Common myeloid progenitor, CD34-positive (primary cell): ENCODE measurements around the gene SP6.

Experiments used
- CTCF ChIA-PET: fragments of 350-600 bp; sonication (Branson Sonifier 250); formaldehyde crosslinking; loops from one replicate; lab custom pipeline; 2021; ENCODE audit warnings: antibody characterized with exemption; lab: Charles Lee
- POLR2A ChIA-PET: fragments of 350-600 bp; sonication (Branson Sonifier 250); formaldehyde crosslinking; loops from one replicate; lab custom pipeline; 2021; ENCODE audit warnings: antibody characterized with exemption; lab: Charles Lee
- DNase-seq, 3 donors: peaks; one replicate each; pipeline versions ENCODE4 v3.0.0 to v3.0.0-alpha.2; 2013
- H3K27ac ChIP-seq, 2 experiments: 1 replicate in 1 of 2; 2 replicates in 1 of 2; pipeline ENCODE4 v1.7.0; 2013; ENCODE audit warnings: inconsistent platforms in 2 of 2, low read length in 2 of 2, mild to moderate bottlenecking in 2 of 2, low read depth in 1 of 2, moderate library complexity in 1 of 2; ENCODE audit not compliant: severe bottlenecking in 2 of 2, insufficient read depth in 1 of 2, poor library complexity in 1 of 2
- H3K27me3 ChIP-seq, 5 experiments: replicated peaks in 2 of 5; 1 replicate in 3 of 5; 2 replicates in 2 of 5; pipeline versions ENCODE4 v1.6.1 to v1.7.0; 2013; ENCODE audit warnings: low read length in 4 of 5, mild to moderate bottlenecking in 2 of 5, moderate library complexity in 2 of 5, inconsistent platforms in 1 of 5; ENCODE audit not compliant: insufficient read depth in 5 of 5, control insufficient read depth in 4 of 5
- H3K36me3 ChIP-seq, 4 experiments: 1 replicate in 2 of 4; 2 replicates in 2 of 4; pipeline versions ENCODE4 v1.6.1 to v1.7.0; 2013; ENCODE audit warnings: low read length in 3 of 4, control low read depth in 1 of 4, mild to moderate bottlenecking in 1 of 4; ENCODE audit not compliant: control insufficient read depth in 4 of 4, insufficient read depth in 4 of 4
- H3K4me1 ChIP-seq, 4 experiments: 1 replicate in 3 of 4; 2 replicates in 1 of 4; pipeline versions ENCODE4 v1.6.1 to v1.7.1; 2013; ENCODE audit warnings: low read length in 3 of 4, mild to moderate bottlenecking in 3 of 4, control low read depth in 1 of 4, inconsistent platforms in 1 of 4, moderate library complexity in 1 of 4; ENCODE audit not compliant: control insufficient read depth in 4 of 4, insufficient read depth in 4 of 4; ENCODE audit errors: control extremely low read depth in 1 of 4
- H3K4me3 ChIP-seq, 7 experiments: 1 replicate in 4 of 7; 2 replicates in 3 of 7; pipeline versions ENCODE4 v1.5.1 to v1.7.0; 2013; ENCODE audit warnings: mild to moderate bottlenecking in 7 of 7, low read length in 6 of 7, moderate library complexity in 6 of 7, inconsistent platforms in 2 of 7, low read depth in 2 of 7, control low read depth in 1 of 7; ENCODE audit not compliant: insufficient read depth in 4 of 7, control insufficient read depth in 1 of 7; ENCODE audit errors: extremely low read depth in 1 of 7
- H3K9me3 ChIP-seq, 5 experiments: 1 replicate in 4 of 5; 2 replicates in 1 of 5; pipeline versions ENCODE4 v1.6.1 to v1.7.1; 2013; ENCODE audit warnings: low read length in 4 of 5, mild to moderate bottlenecking in 2 of 5, inconsistent platforms in 1 of 5, low read depth in 1 of 5, moderate library complexity in 1 of 5; ENCODE audit not compliant: control insufficient read depth in 4 of 5, insufficient read depth in 2 of 5; ENCODE audit errors: control extremely low read depth in 1 of 5
- WGBS: methylation state at CpG from one replicate; pipeline ENCODE4 v1.1.5; 2013; ENCODE audit not compliant: insufficient coverage; 5-methylcytosine and 5-hydroxymethylcytosine counted together

SP6 gene

GRCh38 chr17:47847341-47848197 lies 3.4 kb downstream of the SP6 start:
- Histone ChIP-seq H3K4me3 (peak overlapping the region in 2 of 7 experiments; percentile 16 to 28), H3K9me3 (no peaks in the 10 kb centered on the region), H3K27me3 (peaks cover 11 to 80% (median 42%) of the 10 kb centered on the region in 5 experiments), H3K36me3 (no peaks in the 10 kb centered on the region), H3K4me1 (peaks cover 0 to 33% (median 31%) of the 10 kb centered on the region in 4 experiments), H3K27ac (no peak overlapping the region)
- ChIA-PET CTCF (interaction anchor here (0.8 to 22.9 kb wide), 14 partner anchors 8 to 171 kb away, joined by 3 to 575 read pairs (median 4); partner anchors contain the start of genes LRRC46, MRPL10, OSBPL7 and SP2), POLR2A (interaction anchor here (0.6 to 1.5 kb wide), 2 partner anchors 42 to 121 kb away, joined by 3 to 6 read pairs; no protein-coding TSS in a partner anchor)
- WGBS = 23% methylated on average over 66 of the region's 71 CpGs
- peak; percentile 39 to 65 (median 62) for DNase-seq

GRCh38 chr17:47846716-47847340 lies 4.1 kb downstream of the SP6 start:
- Histone ChIP-seq H3K4me1 (peaks cover 0 to 26% (median 25%) of the 10 kb centered on the region in 4 experiments), H3K27me3 (peaks cover 5 to 73% (median 34%) of the 10 kb centered on the region in 5 experiments), H3K27ac (no peak overlapping the region), H3K36me3 (no peaks in the 10 kb centered on the region), H3K9me3 (no peaks in the 10 kb centered on the region), H3K4me3 (peak overlapping the region in 2 of 7 experiments; percentile 16 to 28)
- no peak for DNase-seq
- 16% methylated on average over 26 of the region's 31 CpGs for WGBS
- ChIA-PET CTCF (interaction anchor here (0.8 to 22.9 kb wide), 13 partner anchors 9 to 171 kb away, joined by 3 to 575 read pairs (median 4); partner anchors contain the start of genes OSBPL7 and SP2), POLR2A (interaction anchor here (0.6 to 1.5 kb wide), 3 partner anchors 43 to 121 kb away, joined by 3 to 6 read pairs (median 3); no protein-coding TSS in a partner anchor)

DNA sequence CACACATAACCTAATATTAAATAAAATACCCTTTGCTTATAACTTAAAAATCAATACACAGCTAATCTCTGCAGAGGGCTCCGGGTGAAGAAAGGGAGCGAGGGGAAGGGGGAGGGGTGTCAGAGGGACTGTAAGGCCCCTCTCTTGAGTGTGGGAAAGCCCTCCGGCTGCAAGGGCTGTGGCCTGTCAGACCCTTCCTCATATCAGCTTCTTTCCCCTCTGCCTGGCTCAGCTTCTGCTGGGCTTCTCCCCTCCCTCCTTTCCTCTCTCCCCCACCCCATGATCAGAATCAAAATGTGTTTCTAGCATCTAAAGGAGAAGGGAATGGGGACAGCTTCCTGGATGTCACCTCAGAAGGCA lies 5.3 kb downstream of the SP6 start:
- no peak overlapping the region for H3K4me3 ChIP-seq
- POLR2A ChIA-PET = interaction anchor here (0.6 kb wide), 1 partner anchor 44 kb away, joined by 3 read pairs; no protein-coding TSS in a partner anchor
- no peaks in the 10 kb centered on the region for H3K36me3 ChIP-seq
- peaks cover 5 to 63% (median 32%) of the 10 kb centered on the region in 5 experiments for H3K27me3 ChIP-seq
- H3K4me1 ChIP-seq = peaks cover 0 to 26% (median 24%) of the 10 kb centered on the region in 4 experiments
- H3K9me3 ChIP-seq = no peaks in the 10 kb centered on the region
- no CpG with 5 or more reads among the region's 3 CpGs for WGBS
- H3K27ac ChIP-seq = no peak overlapping the region
- no peak for DNase-seq
- CTCF ChIA-PET = interaction anchor here (0.6 to 22.9 kb wide), 12 partner anchors 10 to 173 kb away, joined by 3 to 575 read pairs (median 4); partner anchors contain the start of genes OSBPL7 and SP2

- Histone ChIP-seq H3K4me1 (peaks cover 0 to 29% (median 27%) of the 10 kb centered on the region in 4 experiments), H3K36me3 (no peaks in the 10 kb centered on the region), H3K27me3 (peaks cover 5 to 57% (median 28%) of the 10 kb centered on the region in 5 experiments), H3K9me3 (no peaks in the 10 kb centered on the region), H3K4me3 (no peak overlapping the region), H3K27ac (no peak overlapping the region)
- POLR2A ChIA-PET = interaction anchor here (0.6 kb wide), 1 partner anchor 45 kb away, joined by 3 read pairs; no protein-coding TSS in a partner anchor
- no CpG with 5 or more reads among the region's 4 CpGs for WGBS
- CTCF ChIA-PET = interaction anchor here (0.6 to 22.9 kb wide), 12 partner anchors 10 to 174 kb away, joined by 3 to 575 read pairs (median 4); partner anchors contain the start of genes OSBPL7 and SP2
- peak in 2 of 3 donors; percentile 49 to 59 for DNase-seq
These were observed 5.9 kb downstream of the SP6 start for GRCh38 chr17:47844814-47845715.

DNA sequence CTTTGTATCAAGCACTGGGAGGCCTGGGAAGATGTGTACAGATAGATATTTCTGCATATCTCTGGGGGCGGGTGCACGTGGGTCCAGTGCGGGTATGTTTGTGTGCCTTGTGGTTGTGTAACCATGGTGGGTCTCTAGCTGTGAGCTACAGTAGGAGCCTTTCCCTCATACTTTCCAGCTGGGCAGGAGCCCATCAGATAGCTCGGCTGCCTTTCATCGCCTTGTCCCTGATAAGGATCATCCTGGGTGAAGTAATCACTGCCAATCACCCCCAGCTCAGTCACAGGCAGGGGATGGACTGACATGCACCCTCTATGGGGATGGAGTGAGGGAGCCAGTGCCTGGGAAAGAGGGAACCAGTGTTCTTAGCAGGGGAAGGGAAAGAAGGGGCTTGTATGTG lies 6.7 kb downstream of the SP6 start:
- no peaks in the 10 kb centered on the region for H3K9me3 ChIP-seq
- H3K4me1 ChIP-seq = peaks cover 0 to 34% (median 31%) of the 10 kb centered on the region in 4 experiments
- no peak overlapping the region for H3K27ac ChIP-seq
- H3K4me3 ChIP-seq = no peak overlapping the region
- peaks cover 0 to 3% (median under 1%) of the 10 kb centered on the region in 4 experiments for H3K36me3 ChIP-seq
- no peak for DNase-seq
- WGBS = 78% methylated on average over 4 of the region's 5 CpGs
- H3K27me3 ChIP-seq = peaks cover 5 to 48% (median 25%) of the 10 kb centered on the region in 5 experiments
- CTCF ChIA-PET = interaction anchor here (1.0 to 22.9 kb wide), 10 partner anchors 9 to 175 kb away, joined by 3 to 575 read pairs (median 4); partner anchors contain the start of gene SP2
- POLR2A ChIA-PET = no interaction called here

- H3K9me3 ChIP-seq = no peaks in the 10 kb centered on the region
- no peak for DNase-seq
- no peak overlapping the region for H3K27ac ChIP-seq
- H3K4me1 ChIP-seq = peaks cover 0 to 34% (median 31%) of the 10 kb centered on the region in 4 experiments
- no peak overlapping the region for H3K4me3 ChIP-seq
- ChIA-PET CTCF (interaction anchor here (1.1 to 22.9 kb wide), 8 partner anchors 10 to 130 kb away, joined by 3 to 575 read pairs (median 4); partner anchors contain the start of gene SP2), POLR2A (interaction anchor here (1.0 to 1.2 kb wide), 2 partner anchors 46 to 52 kb away, joined by 3 to 4 read pairs; partner anchors contain the start of gene SP2)
- peaks cover 0 to 12% (median 5%) of the 10 kb centered on the region in 4 experiments for H3K36me3 ChIP-seq
- H3K27me3 ChIP-seq = peaks cover 5 to 40% (median 20%) of the 10 kb centered on the region in 5 experiments
- WGBS = 57% methylated on average over 4 of the region's 6 CpGs
These were observed 7.6 kb downstream of the SP6 start for GRCh38 chr17:47843391-47843730.
